KMS-11 (cell line): ENCODE measurements around the gene TSPAN3.

ENCODE experiments used
- H2AFZ ChIP-seq: fragments of 200-600 bp; sonication (generic); 2 replicates; pipeline ENCODE4 v1.6.1; 2016; ENCODE audit warnings: antibody characterized with exemption, mixed run types, low read depth
- H3K27ac ChIP-seq: fragments of 200-600 bp; sonication (generic); 2 replicates; pipeline ENCODE4 v1.6.1; 2016; ENCODE audit warnings: mild to moderate bottlenecking, mixed run types
- H3K27me3 ChIP-seq: fragments of 200-600 bp; sonication (generic); 2 replicates; pipeline ENCODE4 v1.6.1; 2017; ENCODE audit warnings: mild to moderate bottlenecking, low read depth, mixed run types, moderate library complexity; ENCODE audit not compliant: insufficient read depth
- H3K36me3 ChIP-seq: fragments of 200-600 bp; sonication (generic); 2 replicates; pipeline ENCODE4 v1.6.1; 2017; ENCODE audit warnings: mild to moderate bottlenecking, mixed run types; ENCODE audit not compliant: insufficient read depth
- H3K4me1 ChIP-seq: fragments of 200-600 bp; sonication (generic); 2 replicates; pipeline ENCODE4 v1.6.1; 2016; ENCODE audit warnings: mild to moderate bottlenecking, low read depth, mixed run types; ENCODE audit not compliant: poor library complexity, severe bottlenecking
- H3K4me2 ChIP-seq: fragments of 200-600 bp; sonication (generic); 2 replicates; pipeline ENCODE4 v1.7.0; 2016; ENCODE audit warnings: mild to moderate bottlenecking, mixed run types
- H3K4me3 ChIP-seq: fragments of 200-600 bp; sonication (generic); IDR thresholded peaks from 2 replicates; pipeline ENCODE4 v1.6.1; 2017; ENCODE audit warnings: low read depth, low read length, mixed read lengths; ENCODE audit not compliant: insufficient read depth
- H3K79me2 ChIP-seq: fragments of 200-600 bp; sonication (generic); 2 replicates; pipeline ENCODE4 v1.6.1; 2016; ENCODE audit warnings: low read depth, mixed run types; ENCODE audit not compliant: insufficient read depth
- H3K9ac ChIP-seq: fragments of 200-600 bp; sonication (generic); 2 replicates; pipeline ENCODE4 v1.6.1; 2016; ENCODE audit warnings: mild to moderate bottlenecking, mixed run types
- H4K20me1 ChIP-seq: fragments of 200-600 bp; sonication (generic); 2 replicates; pipeline ENCODE4 v1.6.1; 2016; ENCODE audit warnings: mild to moderate bottlenecking, mixed run types; ENCODE audit not compliant: insufficient read depth
- CTCF ChIP-seq: fragments of 200-600 bp; sonication (generic); conservative IDR thresholded peaks from 2 replicates; pipeline ENCODE4 v1.6.1; 2017; ENCODE audit warnings: low read depth, mild to moderate bottlenecking, antibody characterized with exemption, low read length, moderate library complexity, mixed read lengths

The TSPAN3 gene

DNA sequence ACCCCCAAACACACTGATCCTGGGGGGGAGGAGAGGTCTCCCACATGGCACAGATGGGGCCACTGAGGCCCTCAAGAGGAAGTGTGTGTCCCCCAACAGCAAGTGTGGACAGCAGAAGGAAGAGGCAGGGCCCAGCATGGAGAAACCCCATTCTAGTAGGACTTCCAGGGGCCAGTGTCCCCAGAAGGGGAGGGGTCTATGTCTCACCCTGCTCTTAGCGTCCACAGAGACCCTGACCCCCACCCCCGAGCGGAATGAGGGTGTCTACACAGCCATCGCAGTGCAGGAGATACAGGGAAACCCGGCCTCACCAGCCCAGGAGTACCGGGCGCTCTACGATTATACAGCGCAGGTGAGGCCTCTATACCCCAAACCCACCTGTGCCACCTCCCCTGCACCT is 35.3 kb downstream of the TSPAN3 start:
- H3K4me1 ChIP-seq, result peaks cover 16% of the 10 kb centered on the region
- H2AFZ ChIP-seq, result no peak overlapping the region
- TF ChIP-seq CTCF, result no peak
- H3K4me2 ChIP-seq, result no peak overlapping the region
- H3K9ac ChIP-seq, result no peak overlapping the region
- H3K27me3 ChIP-seq, result no peaks in the 10 kb centered on the region
- no peaks in the 10 kb centered on the region for H4K20me1 ChIP-seq
- H3K79me2 ChIP-seq, result no peaks in the 10 kb centered on the region
- H3K27ac ChIP-seq, result no peak overlapping the region
- H3K36me3 ChIP-seq, result no peaks in the 10 kb centered on the region
- H3K4me3 ChIP-seq, result no peak overlapping the region

DNA sequence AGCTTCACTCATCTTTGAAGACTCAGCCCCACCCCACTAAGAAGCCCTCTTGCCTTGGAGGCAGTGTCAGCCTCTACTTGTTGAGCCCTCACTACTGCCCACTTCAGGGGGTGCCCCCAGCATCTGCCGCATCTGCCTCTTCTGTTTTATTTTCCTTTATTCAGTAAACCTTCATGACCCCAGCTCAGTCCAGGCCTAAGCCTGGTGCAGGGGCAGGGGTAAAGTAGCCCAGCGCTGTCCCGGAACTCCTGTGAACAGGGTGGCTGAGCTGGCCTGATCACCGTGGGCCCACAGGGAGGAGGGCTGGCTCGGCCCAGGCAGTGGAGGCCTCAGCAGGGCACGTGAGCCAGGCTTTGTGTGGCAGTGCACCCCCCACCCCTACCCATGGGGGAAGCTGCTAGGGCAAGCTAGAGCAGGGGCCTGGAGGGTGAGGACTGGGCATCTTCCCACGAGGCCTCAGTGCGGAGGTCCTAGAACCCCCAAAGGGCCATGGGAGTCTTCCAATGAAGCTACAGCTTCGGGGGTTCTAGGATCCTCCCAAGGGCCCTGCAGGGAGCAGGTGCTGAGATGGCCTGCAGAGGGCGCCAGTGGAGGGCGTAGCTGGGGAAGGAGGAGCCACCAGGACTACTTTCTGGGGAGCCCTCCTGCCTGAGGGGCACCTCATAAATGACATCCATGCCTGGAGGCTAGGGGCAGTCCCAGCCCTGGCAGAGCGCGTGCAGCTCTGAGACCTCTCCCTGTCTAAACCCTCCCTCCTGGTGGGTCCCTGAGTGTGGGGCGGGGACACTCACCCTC is 36.0 kb downstream of the TSPAN3 start:
- H3K36me3 ChIP-seq, result no peaks in the 10 kb centered on the region
- no peaks in the 10 kb centered on the region for H3K79me2 ChIP-seq
- H3K27ac ChIP-seq, result no peak overlapping the region
- H3K27me3 ChIP-seq, result no peaks in the 10 kb centered on the region
- H3K9ac ChIP-seq, result no peak overlapping the region
- H3K4me3 ChIP-seq, result no peak overlapping the region
- peak; percentile 81 for TF ChIP-seq CTCF
- peaks cover 16% of the 10 kb centered on the region for H3K4me1 ChIP-seq
- H3K4me2 ChIP-seq, result no peak overlapping the region
- no peak overlapping the region for H2AFZ ChIP-seq
- H4K20me1 ChIP-seq, result no peaks in the 10 kb centered on the region

GRCh38 chr15:77033729-77034671 is 36.9 kb downstream of the TSPAN3 start:
- Histone ChIP-seq H3K79me2 (no peaks in the 10 kb centered on the region), H3K4me1 (peaks cover 16% of the 10 kb centered on the region), H3K27ac (no peak overlapping the region), H3K36me3 (no peaks in the 10 kb centered on the region), H3K4me3 (no peak overlapping the region), H3K4me2 (no peak overlapping the region), H3K9ac (no peak overlapping the region), H3K27me3 (no peaks in the 10 kb centered on the region), H4K20me1 (no peaks in the 10 kb centered on the region), H2AFZ (no peak overlapping the region)
- no peak for TF ChIP-seq CTCF

DNA sequence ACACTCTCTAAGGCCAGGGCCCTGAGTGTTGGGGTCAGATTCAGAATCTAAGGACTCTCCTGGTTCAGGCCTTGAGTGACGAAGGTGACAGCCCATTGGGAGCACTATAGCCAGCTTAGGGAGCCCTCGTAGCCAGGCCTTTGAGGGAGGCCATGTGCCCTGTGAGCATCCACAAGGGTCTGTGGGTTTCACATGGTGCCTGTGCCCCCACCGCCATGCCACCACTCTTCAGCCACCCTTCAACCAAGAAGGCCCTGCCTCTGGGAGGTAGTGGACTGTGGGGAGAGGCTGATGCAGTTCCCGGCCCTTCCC is 37.5 kb downstream of the TSPAN3 start:
- Histone ChIP-seq H3K4me3 (no peak overlapping the region), H3K27me3 (no peaks in the 10 kb centered on the region), H3K4me1 (peaks cover 16% of the 10 kb centered on the region), H3K4me2 (no peak overlapping the region), H3K9ac (no peak overlapping the region), H2AFZ (no peak overlapping the region), H4K20me1 (no peaks in the 10 kb centered on the region), H3K79me2 (no peaks in the 10 kb centered on the region), H3K27ac (no peak overlapping the region), H3K36me3 (no peaks in the 10 kb centered on the region)
- TF ChIP-seq CTCF, result no peak
